ENCODE measurements around the gene OR2AJ1.

Gene OR2AJ1

GRCh38 chr1:247962911-247963588 is 38.4 kb downstream of the OR2AJ1 start:
- no peak for DNase-seq

GRCh38 chr1:247964933-247965332 is 40.2 kb downstream of the OR2AJ1 start, which contains the start of gene OR2AK2:
Gene OR2AK2, plus strand, starts transcription at chr1:247965233. Its CDS starts 144 bp downstream, at chr1:247965377.
- no peak for DNase-seq

GRCh38 chr1:247966532-247967204 is 42.0 kb downstream of the OR2AJ1 start:
- no peak for DNase-seq
